Measurements from ENCODE around the gene SLIT1.

SLIT1 gene

DNA sequence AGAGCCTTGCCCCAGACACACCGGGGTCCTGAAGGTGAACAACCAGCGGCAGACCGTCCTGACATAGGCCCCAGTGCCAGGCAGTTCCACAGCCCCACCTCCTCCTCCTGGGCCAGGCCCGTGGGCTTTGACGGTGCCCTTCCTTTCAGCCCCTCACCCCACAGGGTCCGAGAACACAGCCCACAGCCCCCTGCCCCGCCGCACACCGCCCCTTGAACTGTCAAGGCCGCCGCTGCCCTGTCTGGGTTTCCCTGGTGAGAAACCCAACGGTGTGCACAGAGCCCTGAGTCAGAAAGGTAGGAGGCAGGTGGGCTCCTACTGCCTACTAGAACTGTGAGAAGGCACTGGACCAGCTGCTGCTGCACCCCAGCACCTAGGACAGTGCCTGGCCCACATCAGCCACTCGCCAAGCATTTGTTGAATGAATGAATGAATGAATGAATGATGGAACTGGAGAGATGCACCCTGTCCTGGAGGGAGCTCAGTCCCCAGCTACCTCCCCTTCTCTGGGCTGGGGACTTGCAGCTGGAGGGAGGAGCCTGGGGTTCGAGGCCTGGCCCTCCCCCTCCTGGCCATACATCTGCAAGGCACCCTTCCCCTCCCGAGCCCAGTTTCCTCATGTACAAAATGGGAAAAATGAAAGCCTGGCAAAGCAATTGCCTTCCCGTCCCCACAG lies 117.9 kb downstream of the SLIT1 start:
- no peak for FAIRE-seq
- no peak for DNase-seq (ENCODE audit: insufficient read length, low spot score)

DNA sequence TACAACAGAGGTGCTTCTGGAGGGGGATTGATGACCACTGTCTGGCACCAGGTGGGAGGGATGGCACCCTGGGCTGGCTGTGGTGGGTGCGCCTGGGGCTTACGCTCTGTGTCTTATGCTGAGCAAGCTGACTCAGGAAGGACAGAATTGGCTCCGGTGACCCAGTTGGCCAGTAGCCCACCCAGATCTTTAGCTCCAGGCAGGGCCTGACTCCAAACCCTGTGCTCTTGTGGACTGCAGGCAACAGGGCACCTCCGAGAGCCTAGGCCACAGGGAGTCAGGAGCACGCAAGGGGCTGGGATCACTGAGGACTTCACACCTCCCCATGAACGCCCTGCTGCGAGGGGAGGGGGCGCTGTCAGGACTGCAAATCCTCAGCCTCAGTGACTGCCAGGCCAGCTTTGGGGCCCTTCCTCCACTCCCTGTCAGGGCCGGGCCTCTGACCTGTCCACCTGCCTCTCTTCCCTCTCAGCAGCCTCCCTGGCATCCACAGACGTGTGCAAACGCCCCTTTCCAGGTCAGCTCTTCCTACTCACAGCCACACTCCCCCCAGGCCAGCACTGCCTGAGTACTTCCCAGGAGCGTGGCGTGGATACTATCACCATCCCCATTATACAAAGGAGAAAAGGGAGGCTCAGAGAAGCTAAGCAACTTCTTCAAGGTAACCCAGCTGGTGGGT lies 118.7 kb downstream of the SLIT1 start:
- no peak for FAIRE-seq

DNA sequence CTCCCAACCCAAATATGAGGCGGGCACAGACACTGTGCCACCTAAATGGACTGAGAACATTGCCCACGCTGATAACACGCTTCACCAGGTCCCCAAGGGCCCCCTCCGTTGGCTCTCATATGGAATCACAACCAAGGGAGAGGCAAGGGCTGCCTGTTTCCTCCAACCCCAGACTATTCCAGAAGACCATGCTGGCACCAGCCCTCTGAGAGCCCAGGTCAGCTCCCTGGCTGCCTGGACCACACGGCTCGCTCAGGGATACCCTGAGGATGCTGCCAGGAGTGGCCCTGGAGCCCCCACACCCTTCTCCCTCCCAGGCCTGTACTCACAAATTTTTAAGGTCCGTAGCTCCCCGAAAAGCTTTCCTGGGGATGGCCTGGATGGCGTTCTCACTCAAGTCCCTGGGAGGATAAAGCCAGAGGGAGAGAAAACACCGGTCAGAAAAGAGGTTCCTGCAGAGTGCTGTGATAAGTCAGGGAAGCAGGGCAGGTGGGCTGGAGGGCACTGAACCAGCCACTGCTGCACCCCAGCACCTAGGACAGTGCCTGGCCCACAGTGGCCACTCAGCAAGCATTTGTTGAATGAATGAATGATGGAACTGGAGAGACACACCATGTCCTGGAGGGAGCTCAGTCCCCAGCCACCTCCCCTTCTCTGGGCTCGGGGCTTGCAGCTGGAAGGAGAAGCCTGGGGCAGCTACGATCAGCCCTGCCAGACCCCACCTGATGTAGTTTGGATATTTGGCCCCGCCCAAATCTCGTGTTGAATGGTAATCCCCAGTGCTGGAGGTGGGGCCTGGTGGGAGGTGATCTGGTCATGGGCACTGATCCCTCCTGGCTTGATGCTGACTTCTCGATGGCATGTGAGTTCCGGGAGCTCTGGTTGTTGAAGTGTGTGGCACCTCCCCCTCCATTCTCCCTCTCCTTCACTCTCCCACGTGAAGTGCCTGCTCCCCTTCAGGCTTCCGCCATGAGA lies 119.8 kb downstream of the SLIT1 start:
- no peak for FAIRE-seq

More for the DNA sequence above, 118.7 kb downstream of the SLIT1 start:
- no peak for DNase-seq (ENCODE audit: insufficient read length, low spot score)

DNA sequence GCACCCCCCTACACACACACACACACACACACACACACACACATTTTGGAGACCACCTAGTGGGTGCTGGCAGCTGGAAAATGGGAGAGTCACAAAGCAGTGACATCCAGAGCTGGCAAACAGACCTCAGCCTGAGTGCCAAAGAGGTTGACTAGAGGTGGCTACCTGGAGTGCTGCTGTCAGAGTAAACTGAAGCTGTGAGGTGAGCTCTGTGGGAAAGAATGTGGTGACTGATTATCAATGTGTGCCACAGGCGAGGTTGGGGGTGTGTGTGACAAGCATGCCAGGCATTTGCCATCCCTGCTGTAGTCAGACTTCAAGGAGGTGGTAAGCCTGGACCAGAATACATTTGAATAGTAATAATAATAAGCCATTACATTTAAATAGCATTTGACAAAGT lies 120.6 kb downstream of the SLIT1 start:
- no peak for FAIRE-seq
- no peak for DNase-seq (ENCODE audit: insufficient read length, low spot score)

More for the DNA sequence above, 119.8 kb downstream of the SLIT1 start:
- no peak for DNase-seq (ENCODE audit: insufficient read length, low spot score)

DNA sequence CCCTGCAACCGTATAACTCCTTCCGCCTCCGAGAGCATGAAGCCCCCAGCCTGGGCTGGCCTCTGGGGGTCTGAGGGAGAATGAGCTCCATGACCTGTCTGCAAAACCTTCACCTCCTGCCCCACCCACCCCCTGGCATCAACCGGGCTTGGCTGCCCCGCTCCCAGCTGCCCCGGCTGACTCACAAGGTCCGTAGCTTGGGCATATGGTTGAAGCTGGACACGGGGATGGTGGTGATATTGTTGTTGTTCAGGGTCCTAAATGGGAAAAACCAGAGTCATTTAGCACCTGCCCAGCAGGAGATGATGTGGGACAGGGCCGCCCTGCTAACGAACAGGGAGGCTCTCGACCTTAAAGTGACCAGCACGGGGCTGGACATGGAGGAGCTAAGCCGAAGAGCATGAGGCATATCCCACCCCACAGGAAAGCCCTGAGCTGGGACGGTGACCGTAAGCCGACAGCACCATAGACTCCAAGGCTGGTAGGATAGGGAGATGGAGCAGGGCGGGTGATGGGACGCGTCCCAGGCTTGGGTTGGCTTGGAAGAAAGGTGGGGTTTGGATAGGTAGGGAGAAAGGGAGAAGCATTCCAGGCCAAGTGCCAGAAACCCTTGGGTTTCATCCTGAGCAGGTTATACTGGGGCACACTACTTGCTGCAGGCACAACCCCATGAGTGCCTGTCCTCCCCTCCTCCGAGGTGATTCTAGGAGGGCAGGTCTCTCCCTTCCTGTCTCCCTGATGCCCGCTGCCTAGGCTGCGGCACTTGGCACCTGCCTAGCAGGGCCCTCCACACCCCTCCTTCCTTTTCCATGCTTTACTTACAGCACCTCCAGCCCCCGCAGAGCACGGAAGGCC lies 121.5 kb downstream of the SLIT1 start:
- no peak for FAIRE-seq

DNA sequence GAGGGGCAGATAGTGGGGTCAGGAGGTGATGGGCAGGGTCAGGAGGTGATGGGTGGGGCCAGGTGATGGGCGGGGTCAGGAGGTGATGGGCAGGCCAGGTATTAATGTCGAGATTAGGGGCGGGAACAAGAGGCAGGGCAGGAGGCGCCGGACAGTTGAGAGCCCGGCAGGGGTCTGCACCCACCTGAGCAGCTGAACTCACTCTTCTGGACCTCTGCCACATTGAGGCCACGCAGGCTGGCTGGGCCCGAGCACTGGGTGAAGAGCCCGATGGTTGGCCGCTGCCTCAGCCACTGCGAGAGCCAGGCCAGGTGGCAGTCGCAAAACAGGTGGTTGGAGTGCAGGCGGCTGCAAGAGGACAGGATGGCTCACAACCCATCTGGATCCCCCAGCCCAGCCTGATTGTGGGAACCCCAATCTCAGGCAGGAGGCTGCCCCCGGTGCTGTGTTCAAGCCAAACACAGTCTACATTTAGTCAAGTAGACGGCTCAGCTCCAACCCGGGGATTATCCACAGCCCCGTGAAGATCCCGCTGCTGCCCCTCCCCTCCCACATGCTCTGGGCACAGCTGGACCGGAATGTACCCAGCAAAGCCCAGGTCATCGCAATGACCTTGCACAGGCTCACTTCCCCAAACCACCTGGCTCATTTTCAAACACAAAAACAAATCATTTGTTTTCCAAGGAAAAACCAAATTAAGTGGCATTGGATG lies 122.3 kb downstream of the SLIT1 start:
- no peak for FAIRE-seq

More for the DNA sequence above, 121.5 kb downstream of the SLIT1 start:
- no peak for DNase-seq (ENCODE audit: insufficient read length, low spot score)

DNA sequence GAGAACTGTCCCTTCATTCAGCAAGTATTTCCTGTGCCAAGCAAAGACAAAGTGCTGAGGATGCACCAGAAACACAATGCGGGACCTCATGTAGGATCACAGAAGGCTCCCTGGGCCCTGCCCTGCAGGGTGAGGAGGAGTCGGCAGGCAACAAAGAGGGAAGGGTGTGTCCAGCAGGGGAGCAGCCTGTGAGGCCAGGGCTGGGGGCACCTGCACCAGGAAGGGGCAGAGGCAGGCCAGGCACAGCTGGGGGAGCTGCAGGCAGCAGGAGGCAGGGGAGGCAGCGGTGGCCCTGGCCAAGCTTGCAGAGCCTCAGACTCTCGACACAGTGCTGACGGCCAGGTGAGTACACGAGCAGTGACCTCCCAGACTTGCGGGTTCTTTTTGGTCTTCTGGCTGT lies 123.3 kb downstream of the SLIT1 start:
- FAIRE-seq, result no peak
- no peak for DNase-seq (ENCODE audit: insufficient read length, low spot score)

More for the DNA sequence above, 122.3 kb downstream of the SLIT1 start:
- DNase-seq (ENCODE audit: insufficient read length, low spot score), result no peak

DNA sequence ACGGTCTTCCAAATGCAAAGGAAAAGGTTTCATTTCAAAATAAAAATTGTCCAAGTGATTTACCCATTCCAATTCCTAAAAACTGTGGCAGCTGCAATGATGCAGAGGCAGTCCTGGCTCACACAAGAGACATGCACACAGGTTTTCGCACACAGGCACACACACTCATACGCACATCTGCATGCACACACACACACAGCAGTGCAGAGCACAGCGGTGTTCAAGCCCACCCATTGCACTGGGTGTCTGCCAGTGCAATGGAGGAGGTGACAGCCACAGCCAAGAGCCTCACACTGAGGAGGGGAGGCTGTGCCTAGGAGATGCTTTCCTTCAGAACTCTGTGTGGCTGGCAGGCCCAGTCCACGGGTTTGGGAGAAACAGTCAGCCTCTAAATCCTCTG lies 123.7 kb downstream of the SLIT1 start:
- FAIRE-seq (no peak), DNase-seq (ENCODE audit: insufficient read length, low spot score) (no peak)

DNA sequence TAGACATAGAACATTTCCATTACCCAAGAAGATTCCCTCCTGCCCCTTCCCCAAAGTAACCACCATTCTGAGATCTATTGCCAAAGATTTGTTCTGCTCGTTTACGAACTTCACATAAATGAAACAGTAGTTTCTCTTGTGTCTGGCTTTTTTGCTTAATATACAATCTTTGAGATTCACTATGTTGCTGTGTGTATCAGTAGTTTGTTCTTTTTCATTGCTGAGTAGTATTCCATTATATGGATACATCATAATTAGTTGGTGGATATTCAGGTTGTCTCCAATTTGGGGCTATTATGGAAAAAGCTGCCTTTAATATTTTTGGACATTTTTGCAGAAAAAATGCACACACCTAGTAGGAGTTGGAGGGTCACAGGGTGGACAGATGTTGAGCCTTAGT lies 124.3 kb downstream of the SLIT1 start:
- no peak for FAIRE-seq

DNA sequence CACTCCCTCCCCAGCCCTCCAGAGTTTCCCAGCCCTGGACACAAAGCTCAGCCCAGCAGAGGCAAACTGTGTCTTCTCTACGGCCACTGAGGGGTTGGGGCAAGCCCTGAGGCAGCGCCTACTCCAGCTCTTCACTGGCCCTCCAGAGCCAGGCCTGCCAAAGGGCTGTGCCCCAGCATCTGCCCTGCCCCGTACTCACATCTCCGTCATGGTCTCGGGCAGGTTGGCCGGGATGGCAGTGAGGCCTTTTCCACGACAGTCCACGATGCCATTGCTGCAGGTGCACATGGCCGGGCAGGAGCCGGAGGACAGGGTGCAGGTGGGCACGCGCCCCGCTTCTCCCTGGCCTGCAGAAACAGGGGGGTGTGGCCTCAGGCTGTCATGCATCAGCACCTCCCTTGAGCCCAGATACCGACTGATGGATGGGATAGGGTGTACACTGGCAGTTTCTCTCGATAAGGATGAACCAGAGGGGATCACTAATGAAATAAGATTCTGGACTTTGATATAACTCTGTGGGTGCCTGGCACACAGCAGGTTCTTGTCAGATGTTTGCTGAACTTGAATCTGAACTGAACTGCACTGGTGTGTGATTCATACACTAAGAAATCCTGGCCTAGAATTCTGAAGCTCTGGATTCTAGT lies 125.2 kb downstream of the SLIT1 start:
- FAIRE-seq, result no peak
- no peak for DNase-seq (ENCODE audit: insufficient read length, low spot score)

More for the DNA sequence above, 124.3 kb downstream of the SLIT1 start:
- no peak for DNase-seq (ENCODE audit: insufficient read length, low spot score)

DNA sequence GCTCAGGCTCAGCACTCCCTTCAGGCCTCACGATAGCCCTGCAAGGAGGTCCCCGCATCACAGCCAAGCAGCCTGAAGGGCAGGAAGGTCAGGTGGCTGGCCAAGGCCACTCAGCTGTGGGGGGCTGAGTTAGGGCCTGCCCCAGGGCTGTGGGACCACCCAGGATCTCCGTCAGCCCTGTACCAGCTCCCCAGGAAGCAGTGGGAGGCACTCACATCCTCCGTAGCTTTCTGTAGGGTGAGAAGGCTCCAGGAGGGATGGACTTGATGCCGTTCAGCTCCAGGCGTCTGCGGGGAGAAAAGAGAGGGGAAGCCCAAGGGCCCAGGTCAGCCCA lies 125.9 kb downstream of the SLIT1 start:
- FAIRE-seq (no peak), DNase-seq (ENCODE audit: insufficient read length, low spot score) (no peak)

DNA sequence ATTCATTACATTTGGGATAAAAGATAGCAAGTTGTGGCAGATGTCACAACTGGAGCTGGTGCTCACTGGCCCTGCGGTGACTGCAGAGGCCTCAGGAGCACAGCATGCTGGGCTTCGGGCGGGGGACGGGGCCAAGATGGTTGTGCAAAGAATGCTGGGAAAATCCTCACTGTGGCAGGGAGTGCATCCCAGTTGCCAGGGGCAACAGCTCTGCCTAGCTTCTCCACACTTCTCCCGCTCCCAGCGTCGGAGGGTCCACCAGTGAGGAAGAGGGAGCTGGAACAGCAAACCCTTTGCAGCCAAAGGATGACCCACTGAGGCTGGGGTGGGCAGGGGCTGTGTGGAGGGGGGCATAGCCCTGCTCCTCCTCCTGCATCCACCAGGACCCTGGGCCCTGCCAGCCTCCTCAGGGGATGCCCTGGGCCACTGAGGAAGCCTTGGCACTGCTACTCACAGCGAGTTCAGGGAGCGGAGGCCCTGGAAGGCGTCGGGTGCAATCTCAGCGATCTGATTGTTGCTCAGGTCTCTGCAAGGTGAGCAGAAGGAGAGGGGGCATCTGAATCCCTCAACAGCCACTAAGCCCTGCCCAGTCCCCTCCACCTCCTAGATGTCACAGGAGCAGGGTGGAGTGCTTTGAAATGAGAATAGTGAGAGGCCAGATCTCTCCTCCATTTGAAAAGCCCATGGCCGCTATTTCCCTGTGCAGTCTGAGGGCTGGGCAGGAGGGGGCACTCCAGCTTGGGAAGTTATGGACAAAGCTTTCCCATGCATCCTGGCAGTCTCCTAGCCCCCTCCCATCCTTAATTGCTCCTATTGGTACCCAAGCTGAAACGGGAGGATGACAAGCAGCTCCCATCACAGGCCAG lies 126.5 kb downstream of the SLIT1 start:
- FAIRE-seq (no peak), DNase-seq (ENCODE audit: insufficient read length, low spot score) (no peak)

DNA sequence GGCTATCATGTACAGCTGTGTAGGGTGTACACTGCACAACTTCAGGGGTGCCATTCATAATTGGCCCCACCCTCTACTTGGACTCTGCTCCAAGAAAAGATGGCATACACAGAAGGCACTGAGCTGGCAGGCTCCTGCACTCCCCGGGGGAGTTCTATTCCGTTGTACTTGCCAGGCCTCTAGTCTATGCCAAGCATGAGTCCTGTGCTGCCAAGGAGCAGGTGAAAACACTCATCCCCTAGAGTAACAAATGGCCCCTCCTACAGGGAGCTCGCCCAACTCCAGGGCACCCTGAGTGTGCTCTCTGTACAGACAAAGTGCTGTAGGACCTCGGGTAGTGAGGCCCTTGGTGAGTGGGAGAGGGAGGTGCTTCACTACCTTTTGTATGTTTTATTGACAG lies 127.2 kb downstream of the SLIT1 start:
- FAIRE-seq (no peak), DNase-seq (ENCODE audit: insufficient read length, low spot score) (no peak)

DNA sequence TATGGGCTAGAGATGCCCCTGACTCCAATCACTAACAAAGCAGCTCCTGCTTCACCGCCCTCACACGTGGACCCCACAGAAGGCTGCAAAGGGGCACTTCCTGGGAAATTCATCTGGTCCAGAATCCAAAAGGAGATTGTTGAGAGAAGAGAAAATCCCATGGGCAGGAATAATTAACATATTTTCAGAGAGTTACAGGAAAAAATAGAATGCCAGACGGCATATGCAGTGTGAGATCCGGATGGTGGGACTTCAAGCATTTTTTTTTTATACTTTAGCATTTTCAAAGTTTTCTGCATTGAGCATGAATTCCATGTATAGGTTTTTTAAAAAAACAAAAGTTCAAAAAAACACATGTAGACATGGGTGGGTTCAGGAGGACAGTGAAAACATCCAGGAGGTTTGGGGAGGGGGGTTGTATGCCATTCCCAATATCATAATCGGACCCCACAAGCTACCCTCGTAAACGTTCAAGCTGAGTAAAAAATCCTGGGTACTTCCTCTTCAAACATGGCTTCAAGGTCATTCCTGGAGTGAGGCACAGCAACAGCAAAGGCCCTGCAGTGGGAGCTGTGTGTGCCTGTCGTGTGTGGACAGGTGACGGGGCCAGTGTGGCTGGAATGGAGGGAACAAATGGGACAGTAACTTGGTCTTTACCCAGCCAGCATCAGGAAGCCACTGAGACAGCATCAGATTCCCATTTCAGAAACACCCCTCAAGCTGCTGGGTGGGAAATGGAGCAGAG lies 128.1 kb downstream of the SLIT1 start:
- DNase-seq (ENCODE audit: insufficient read length, low spot score) (no peak), FAIRE-seq (no peak)

DNA sequence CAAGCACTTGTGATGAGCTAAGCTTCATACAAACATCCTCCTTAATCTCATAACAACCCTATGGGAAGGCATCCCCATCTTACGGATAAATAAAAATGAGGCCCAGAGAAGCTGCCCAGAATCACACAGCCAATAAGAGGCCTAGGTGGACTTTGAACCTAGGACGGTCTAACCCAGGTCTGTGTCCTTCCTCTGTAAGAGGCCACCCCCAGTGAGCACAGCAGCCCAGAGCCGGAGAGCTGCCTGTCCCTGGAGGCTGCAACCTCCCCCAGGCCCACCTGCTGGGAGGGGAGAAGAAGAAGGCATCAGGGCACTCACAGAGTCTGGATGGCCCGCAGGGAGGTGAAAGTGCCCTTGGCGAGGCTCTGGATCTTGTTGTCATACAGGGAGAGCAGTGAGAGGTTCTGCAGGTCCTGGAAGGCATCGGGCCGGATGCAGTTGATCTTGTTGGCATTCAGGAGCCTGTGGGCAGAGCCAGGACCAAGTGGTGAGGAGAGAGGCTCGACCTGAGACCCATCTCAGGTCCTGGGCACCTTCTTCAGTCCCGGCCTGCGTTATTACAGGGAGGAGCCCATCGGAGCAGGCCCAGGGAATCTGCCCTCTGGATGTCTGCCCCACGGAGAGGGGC lies 129.6 kb downstream of the SLIT1 start:
- no peak for FAIRE-seq
- DNase-seq (ENCODE audit: insufficient read length, low spot score), result no peak

DNA sequence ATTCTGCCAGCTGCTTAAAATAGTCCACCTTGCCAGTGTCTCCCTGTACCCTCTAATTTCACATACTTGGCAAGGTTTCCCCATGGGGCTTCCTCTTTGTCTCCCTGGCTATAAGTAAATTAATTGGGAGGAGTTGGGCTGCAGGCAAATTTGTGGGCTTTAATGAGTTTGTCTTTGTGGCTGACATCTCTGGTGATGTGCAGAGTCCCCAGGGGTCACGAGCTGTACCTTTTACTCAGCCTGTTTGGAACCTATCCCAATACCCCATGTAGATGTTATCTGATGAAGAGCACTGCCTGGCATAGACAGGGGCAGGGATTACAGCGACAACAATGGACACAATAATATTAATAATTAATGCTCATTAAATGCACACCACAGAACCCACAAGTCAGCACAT lies 132.5 kb downstream of the SLIT1 start:
- FAIRE-seq (no peak), DNase-seq (ENCODE audit: insufficient read length, low spot score) (no peak)

DNA sequence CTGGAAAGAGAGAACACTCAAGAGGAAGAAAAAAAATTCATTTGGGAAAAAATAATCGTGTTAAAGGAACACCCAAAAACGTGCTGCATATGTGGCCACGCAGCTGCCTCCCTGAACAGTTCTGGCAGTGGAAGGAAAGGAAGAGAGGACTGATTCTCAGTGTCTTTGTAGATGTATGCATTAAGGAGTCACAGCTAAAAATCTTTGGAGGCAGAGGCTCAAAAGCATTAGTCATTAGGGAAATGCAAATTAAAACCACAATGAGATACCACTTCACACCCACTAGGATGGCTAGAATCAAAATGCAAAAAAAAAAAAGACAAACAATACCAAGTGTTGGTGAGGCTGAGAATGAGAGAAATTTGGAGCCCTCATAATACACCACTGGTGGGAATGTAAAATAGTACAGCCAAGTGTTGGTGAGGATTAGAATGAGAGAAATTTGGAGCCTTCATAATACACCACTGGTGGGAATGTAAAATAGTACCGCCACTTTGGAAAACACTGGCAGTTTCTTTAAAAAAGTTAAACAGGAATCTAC lies 134.7 kb downstream of the SLIT1 start:
- no peak for DNase-seq (ENCODE audit: insufficient read length, low spot score)

More for the DNA sequence above, 134.7 kb downstream of the SLIT1 start:
- FAIRE-seq, result no peak
